Stimulated activated CD8-positive, alpha-beta memory T cell treated with anti-CD3 and anti-CD28 coated beads, Interleukin-4, amount 100 ng/mL, for 1 hour (primary cell): ENCODE data around the gene BAZ1B.
"Not testable (repeated sequence)": the region's sequence is repeated elsewhere in the genome, so short reads cannot be mapped to it uniquely, and the experiment has no call there.

Source experiments
- DNase-seq, 2 donors: peaks; one replicate each; pipeline ENCODE4 v3.0.0-alpha.2; 2020; ENCODE audit warnings: low read depth in 2 of 2, low spot score in 1 of 2

Gene BAZ1B, protein sequence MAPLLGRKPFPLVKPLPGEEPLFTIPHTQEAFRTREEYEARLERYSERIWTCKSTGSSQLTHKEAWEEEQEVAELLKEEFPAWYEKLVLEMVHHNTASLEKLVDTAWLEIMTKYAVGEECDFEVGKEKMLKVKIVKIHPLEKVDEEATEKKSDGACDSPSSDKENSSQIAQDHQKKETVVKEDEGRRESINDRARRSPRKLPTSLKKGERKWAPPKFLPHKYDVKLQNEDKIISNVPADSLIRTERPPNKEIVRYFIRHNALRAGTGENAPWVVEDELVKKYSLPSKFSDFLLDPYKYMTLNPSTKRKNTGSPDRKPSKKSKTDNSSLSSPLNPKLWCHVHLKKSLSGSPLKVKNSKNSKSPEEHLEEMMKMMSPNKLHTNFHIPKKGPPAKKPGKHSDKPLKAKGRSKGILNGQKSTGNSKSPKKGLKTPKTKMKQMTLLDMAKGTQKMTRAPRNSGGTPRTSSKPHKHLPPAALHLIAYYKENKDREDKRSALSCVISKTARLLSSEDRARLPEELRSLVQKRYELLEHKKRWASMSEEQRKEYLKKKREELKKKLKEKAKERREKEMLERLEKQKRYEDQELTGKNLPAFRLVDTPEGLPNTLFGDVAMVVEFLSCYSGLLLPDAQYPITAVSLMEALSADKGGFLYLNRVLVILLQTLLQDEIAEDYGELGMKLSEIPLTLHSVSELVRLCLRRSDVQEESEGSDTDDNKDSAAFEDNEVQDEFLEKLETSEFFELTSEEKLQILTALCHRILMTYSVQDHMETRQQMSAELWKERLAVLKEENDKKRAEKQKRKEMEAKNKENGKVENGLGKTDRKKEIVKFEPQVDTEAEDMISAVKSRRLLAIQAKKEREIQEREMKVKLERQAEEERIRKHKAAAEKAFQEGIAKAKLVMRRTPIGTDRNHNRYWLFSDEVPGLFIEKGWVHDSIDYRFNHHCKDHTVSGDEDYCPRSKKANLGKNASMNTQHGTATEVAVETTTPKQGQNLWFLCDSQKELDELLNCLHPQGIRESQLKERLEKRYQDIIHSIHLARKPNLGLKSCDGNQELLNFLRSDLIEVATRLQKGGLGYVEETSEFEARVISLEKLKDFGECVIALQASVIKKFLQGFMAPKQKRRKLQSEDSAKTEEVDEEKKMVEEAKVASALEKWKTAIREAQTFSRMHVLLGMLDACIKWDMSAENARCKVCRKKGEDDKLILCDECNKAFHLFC (N-terminal part only)

DNA sequence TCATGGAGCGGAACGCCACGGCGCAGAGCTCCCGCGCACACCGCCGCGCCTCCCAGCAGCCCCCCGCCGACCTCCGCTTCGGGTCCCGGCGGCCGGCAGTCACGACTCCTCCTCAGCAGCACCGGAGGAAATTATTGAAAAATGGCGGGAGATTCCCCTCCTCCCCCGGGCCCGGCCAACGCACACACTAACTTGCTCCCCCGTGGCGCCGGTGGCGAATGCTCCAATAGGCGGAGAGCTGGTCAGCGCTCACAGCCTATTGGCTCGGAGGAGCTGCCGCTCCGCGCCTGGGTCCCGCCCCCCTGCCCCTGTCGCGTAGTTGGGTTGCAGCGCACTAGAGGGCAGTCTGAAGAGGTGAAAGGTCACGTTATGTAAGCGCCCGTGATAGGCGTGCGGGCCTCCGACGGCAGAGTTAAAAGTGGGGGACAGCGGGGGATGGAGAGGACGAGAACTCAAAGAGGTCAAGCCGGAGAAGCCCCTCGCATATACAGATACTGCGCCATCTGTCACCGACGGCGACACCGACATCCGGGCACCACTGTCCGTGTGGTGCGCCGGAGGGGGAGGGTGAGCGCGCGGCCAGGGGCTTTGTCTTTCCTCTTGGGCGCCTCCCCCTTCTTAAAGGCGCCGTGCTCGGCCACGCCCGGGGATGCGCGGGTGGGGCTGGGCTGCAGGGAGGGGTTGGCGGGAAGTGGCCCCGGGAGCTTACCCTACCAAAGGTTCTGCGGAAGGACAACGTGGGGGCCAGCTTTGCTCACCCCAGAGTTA is at the start of gene BAZ1B:
BAZ1B (minus strand) TSS at position 189 of the 768 bp plus-strand sequence. CDS start 360 bp downstream, outside the sequence.
- peak; percentile 89 to 93 for DNase-seq

DNA sequence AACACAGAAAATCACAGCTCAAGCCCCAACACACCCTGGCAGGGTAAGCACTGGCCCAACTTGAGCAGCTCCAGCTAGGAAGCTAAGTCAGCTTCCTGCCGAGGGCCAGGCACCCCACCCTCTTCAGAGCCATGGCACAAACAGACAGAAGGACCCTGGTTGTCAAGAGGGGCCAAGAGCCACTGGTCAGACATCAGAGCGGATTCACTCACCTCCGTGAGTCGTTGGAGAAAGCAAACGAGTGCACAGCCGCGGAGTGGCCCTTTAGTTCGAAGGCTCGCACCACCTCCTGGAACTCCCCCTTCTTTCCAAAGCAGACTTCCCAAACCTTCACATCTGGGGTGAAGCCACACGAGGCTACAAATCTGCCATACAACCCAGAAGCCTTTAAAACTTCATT is 48.9 kb upstream of the BAZ1B start:
- DNase-seq: no peak

DNA sequence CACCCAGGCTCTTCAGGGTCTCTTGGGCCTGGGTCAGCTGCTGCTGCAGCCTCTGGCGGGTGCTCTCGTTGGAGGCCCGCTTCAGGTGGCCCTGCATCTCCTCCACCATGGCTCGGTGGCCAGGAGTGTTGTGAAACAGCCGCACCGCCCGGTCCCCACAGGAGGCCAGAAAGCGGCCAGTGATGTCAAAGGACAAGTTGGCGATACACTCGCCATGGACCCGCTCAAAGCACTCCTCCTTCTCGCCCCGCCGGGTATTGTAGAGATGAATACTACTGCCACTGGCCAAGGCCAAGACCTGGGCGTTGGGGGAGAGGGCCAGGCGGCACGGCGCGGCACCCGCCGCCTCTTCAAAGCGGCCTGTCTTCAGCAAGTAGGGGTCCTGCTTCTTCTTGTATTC is 48.4 kb upstream of the BAZ1B start:
- no peak for DNase-seq

DNA sequence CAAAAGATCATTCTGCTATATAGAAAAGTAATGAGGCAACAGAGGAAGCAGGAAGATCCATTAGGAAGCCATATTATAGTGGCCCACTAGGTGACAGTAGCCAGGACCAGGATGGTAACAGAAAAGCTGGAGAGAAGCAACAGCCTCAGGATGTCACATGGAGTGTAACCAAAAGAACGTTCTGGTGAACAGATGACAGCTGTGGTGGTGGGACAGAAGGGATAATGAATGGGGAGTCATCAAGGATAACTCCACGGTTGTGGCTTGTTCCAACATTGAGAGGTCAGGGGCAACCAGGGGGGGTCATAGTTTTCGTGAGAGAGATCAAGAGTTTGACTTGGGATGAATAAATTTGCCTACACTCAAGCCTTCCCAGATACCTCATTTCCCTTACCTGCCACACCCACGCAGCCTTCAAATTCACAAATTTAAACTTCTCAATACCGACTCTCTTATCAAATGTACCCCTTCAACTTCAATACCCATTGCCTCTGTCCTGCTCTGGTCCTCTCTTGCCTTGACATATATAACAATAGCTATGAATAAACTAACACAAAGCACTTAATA is 47.0 kb upstream of the BAZ1B start:
- DNase-seq: no peak

DNA sequence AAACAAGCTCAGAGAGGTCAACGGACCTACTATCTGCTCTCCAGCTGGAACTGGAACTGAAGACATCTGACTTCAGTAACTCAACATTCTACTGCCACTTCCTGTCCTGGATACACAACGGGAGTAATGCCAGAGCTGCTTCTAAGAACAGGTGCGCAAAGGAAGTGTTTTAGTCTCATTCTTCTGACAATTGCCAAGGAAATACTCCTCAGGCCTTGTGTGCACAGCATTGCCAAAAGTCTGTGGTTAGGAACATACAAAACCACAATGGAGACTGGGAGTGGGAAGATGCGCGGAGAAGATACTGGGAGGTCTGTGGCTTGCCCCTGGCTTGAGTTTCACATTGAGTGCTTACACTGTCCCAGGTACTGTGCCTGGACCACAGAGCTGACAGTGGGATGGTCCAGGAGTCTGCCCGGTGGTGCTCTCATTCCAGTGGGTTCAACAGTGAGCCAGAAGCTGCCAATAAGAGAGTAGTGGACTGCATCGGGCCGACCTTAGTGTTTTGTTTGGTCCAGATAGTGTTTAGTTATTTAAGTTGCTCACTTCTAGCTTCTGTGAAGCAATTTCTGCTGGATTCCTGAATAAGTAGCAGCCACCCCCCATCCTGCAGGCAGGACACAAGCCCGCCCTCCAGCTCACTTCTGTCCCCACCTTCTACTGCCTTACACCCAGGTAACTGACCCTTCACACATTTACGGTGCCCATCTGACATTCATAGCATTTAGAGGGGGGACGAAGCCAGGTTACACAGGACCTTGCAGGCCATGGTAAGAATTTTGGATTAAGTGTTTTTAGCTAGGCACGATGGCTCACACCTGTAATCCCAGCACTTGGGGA is 46.0 kb upstream of the BAZ1B start:
- no peak for DNase-seq

DNA sequence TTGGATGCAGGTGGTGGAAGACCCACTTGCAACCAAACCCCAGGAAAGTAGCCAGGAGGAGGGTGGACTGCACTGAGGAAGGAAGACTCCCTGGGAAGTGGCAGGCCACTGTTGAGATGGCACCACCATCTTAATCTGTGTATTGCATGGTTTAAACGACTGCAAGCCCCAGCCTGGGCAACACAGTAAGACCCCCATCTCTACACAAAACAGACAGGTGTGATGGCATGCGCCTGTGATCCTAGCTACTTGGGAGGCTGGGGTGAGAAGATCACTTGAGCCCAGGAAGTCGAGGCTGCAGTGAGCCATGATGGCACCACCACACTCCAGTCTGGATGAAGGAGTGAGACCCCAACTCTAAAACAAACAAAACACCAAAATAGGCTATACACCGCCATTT is 45.0 kb upstream of the BAZ1B start:
- DNase-seq: no peak

DNA sequence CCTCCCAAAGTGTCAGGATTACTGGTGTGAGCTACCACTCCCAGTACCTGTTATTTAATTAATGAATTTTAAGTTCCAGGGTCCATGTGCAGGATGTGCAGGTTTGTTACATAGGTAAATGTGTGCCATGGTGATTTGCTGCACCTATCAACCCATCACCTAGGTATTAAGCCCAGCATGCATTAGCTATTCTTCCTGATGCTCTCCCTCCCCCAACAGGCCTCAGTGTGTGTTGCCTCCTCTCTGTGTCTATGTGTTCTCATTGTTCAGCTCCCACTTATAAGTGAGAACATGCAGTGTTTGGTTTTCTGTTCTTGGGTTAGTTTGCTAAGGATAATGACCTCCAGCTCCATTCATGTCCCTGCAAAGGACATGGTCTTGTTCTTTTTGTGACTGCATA is 44.3 kb upstream of the BAZ1B start:
- not testable (repeated sequence) for DNase-seq

DNA sequence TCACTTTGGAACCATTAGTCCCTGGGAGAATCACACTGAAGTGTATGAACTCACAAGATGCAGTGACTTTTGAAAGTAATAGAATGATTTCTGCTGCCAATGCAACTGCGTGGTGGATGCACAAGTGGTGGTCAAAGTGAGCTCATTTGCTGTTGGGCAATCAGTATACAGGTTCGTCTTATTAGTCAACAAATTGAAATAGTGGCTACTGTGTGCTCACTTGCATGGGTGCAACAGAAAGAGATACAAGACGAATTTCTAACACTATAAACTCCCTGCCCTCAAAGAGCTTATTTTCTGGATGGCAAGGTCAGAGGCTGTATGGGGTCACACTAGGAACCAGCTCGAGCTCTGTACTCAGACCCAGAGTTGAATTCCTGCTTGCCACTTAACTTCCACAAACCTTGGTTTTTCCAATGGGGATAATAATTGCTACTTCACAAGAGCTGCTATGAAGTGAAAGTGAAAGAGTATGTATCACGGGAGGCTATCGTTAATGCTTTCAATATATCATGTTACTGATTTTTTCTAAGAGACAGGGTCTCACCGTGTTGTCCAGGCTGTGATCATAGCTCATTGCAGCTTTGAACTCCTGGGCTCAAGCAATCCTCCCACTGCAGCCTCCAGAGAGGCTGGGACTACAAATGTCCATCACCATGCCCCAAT is 43.7 kb upstream of the BAZ1B start:
- DNase-seq: no peak

DNA sequence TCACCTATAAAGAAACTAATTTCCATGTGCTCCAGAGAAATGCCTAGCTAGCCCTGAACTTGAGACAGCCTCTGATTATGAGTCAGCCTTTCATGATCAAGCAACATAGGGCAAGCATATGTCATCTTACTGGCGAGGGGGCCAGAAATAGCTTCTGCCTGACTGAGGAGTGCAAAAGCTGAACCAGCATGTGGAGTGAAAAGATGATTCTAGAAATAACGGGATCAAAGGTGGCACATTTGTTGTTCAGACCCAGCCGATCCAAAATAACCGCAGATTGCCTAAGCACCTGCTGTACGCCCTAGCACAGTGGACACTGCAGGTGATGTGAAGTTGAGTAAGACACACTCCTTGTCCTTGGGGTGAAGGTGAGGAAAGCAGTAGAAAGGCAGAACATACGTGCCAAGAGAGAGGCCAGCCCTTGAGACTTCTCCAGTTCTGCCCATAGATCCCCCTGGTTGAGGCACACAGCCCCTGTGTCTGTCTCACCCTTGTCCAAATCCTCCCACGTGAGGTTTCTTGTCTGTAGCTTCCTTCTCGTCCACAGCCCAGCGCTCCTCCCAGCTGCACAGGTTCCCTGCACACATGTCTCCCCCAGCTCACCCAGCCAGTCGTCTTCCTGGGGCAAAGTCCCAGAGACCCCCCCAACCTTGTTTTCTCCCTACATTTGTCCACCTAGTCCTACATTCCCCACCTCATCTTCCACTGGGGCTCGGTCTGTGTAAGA is 38.2 kb upstream of the BAZ1B start:
- DNase-seq: no peak

DNA sequence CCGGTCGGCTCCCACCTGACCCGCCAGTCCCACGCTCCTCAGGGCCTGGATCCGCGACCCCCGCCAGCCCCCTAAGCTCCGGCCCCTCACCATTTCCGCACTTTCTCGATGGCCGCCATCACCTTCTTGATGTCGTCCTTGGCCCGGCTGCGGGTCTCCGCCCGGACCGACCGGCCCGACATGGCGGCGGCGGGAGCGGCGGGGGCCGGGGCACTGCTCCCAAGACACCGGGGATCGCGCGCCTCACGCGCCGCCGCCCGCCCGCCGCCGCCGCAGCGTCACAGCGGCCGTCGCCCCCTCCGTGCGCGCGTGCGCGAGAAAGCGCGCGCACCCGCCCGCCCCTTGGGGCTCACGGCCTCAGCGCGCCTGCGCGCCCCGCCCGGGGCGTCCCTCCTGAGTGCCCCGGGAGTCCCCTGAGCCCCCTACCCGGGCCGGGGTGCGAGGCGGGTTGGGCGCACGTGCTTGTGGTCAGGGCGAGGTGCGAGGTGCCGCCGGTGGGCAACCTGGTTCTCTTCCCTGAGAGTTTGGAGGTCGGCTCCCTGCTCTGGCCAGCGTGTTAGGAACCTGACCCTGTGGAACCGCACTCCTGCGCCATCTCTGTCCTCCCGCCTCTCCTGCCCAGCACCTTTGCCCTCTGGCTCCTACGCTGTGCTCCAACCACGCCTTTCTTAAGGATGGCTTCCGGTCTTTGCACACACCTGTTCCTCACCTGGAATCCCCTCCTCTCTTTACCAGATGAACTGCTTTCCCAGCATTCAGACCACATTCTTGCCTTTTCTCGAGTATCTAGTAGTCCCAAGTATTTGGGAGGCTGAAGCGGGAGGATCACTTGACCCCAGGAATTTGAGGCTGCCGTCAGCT is 35.5 kb upstream of the BAZ1B start, which contains the start of gene BCL7B:
BCL7B (minus strand) TSS at position 294 of the 861 bp plus-strand sequence; CDS start at position 182, 112 bp downstream.
- peak; percentile 29 to 53 for DNase-seq

DNA sequence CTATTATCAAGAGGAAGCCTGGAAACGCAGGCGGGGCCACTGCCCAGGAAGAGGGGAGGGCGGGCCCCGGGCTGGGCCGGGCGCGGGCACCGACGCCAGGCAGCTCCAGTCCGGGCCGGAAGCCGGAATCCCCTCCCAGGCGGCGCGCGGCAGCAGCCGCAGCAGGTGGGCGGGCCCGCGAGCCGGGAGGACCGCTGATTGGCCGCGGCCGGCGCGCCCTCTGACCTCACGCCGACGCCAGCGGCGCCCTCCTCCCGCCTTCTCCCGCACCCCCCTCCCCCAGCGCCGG is 35.0 kb upstream of the BAZ1B start:
- DNase-seq: peak; percentile 70 to 82

DNA sequence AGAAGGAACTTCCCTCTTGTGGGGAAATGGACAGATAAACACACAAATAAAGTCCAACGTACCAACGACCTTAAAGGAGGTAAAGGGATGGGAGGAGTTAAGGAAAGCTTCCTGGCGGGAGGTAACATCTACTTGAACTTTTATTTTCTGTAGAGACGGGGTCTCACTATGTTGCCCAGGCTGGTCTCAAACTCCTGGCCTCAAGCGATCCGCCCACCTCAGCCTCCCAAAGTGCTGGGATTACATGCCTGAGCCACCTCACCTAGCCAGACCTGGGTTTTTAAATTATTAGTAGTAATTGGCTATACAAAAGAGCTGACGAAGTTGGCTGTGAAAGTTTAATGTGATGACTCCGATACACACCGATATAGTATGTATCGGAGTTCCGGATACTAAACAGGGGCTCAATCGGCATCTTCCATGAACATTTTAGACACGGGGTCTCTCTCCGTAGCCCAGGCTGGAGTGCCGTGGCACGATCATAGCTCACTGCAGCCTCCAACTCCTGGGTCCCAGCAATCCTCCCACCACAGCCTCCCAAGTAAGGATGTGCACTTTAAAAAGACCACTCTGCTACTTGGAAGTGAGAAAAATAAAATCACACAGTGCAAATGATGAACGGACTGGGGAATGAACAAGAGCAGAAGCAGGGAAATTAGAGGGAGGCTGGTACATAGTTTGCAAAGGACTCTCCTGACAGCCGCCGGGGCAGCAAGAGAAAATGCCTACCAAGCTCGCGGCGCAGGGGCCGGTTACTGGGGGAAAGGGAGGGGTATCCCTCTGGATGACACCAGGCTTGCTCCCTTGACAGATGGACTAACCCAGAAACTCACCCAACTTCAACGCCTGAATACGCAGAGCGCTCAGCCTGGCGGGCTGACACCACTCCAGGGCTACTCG is 34.4 kb upstream of the BAZ1B start:
- DNase-seq: no peak

DNA sequence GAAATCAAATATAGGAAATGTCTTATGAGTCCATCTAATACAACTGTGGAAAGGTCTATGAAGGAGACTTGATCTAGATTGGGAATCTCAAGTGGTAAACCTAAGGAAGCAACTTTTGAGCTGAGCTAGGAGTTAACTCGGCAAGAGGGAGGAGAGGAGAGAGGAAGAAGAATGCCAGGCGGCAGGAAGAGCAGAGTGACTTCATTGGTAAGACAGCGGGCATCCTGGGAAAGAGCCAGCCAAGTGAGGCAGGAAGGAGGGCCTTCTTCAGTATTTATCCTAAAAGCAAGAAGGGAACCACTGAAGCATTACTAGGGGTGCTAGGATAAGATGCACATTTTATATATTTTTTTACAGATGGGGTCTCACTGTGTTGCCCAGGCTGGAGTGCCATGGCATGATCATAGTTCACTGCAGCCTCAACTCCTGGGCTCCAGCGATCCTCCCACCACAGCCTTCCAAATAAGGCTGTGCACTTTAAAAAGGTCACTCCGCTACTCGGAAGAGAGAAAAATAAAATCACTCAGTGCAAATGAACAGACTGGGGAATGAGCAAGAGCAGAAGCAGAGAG is 33.4 kb upstream of the BAZ1B start:
- no peak for DNase-seq

DNA sequence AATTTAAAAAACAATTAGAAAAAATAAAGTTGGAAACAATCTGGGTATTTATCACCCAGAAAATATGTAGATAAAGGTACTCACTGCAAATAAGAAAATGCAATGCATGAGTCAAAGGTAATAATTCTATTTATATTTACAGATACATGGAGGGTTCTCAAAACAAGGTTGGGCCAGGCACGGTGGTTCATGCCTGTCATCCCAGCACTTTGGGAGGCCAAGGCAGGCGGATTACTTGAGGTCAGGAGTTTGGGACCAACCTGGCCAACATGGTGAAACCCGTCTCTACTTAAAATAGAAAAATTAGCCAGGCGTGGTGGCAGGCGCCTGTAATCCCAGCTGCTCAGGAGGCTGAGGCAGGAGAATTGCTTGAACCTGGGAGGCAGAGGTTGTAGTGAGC is 28.0 kb upstream of the BAZ1B start:
- not testable (repeated sequence) for DNase-seq

DNA sequence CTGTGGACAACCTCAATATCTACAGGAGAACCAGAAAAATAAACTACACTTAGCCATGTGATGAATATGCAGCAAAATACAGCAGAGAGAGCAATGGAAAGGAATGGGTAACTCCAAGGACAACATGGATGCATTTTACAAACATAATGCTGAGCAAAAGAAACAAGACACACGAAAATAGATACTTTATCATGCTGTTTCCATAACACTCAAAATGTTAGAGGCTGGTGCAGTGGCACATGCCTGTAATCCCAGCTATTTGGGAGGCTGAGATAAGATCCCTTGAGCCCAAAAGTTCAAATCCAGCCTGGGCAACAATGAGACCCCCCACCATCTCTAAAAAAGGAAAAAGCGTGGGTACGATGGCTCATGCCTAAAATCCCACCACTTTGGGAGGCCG is 27.1 kb upstream of the BAZ1B start:
- no peak for DNase-seq

DNA sequence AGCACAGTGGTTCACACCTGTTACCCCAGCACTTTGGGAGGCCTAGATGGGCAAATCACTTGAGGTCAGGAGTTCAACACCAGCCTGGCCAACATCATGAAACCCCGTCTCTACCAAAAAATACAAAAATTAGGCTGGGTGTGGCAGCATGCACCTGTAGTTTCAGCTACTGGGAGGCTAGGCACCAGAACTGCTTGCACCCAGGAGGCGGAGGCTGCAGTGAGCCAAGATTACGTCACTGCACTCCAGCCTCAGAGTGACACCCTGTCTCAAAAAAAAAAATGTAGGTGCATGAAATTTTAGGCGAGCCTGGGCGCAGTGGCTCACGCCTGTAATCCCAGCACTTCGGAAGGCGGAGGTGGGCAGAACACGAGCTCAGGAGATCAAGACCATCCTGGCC is 25.7 kb upstream of the BAZ1B start:
- DNase-seq: no peak
